Fibroblast of lung (primary cell): ENCODE results near the gene GLRA2.

Experiments
- CTCF ChIP-seq, 2 donors: IDR thresholded peaks in 1 of 2; conservative IDR thresholded peaks in 1 of 2; 1 replicate in 1 of 2; 2 replicates in 1 of 2; pipeline ENCODE4 v1.5.1; 2011 to 2012; ENCODE audit warnings: low read length in 2 of 2, control low read depth in 1 of 2, inconsistent platforms in 1 of 2, low read depth in 1 of 2, mild to moderate bottlenecking in 1 of 2
- EZH2 ChIP-seq: IDR thresholded peaks from 2 replicates; pipeline ENCODE4 v1.5.1; 2012; ENCODE audit warnings: low read length, control low read depth, mild to moderate bottlenecking; ENCODE audit errors: missing control alignments

- no peak for TF ChIP-seq CTCF (conservative IDR thresholded peaks at IDR 0.05 in 1 of 2, IDR thresholded peaks at IDR 0.05 in 1 of 2; ENCODE audit: low read depth in 1 of 2, low read length in 2 of 2)
- TF ChIP-seq EZH2, result no peak
Observed at GRCh38 chrX:14641681-14642655, 112.6 kb downstream of the GLRA2 start.
